Upper lobe of left lung (tissue), 4 donors: ENCODE measurements around the gene GPN1.

Experiments
- CTCF ChIP-seq, 6 experiments: fragments of 450-650 bp in 4 of 6; fragments of 200-600 bp in 2 of 6; sonication (generic) in 2 of 6; IDR thresholded peaks; one replicate each; pipeline ENCODE4 v1.5.1; 2016 to 2019; ENCODE audit warnings: antibody characterized with exemption in 6 of 6
- EP300 ChIP-seq, 4 donors: sonication (generic); formaldehyde crosslinking; IDR thresholded peaks; one replicate each; pipeline ENCODE4 v1.5.1; 2017; ENCODE audit warnings: antibody characterized with exemption in 4 of 4, control low read depth in 2 of 4

GRCh38 chr2:27685577-27685976, 56.7 kb downstream of the GPN1 start:
- no peak for TF ChIP-seq EP300 (IDR thresholded peaks at IDR 0.05)
- TF ChIP-seq CTCF (IDR thresholded peaks at IDR 0.05) = no peak
